ENCODE results near the gene RNF213. TPM values are rescaled to one million over a fixed set of nuclear protein-coding genes. Genes with fewer than 3 reads are reported as not detected.

The RNF213 gene
- total RNA-seq, 1 donor from 2014 or later = 25.6 TPM

- no peak overlapping the region for H3K27ac ChIP-seq (replicated peaks)
- no peaks in the 10 kb centered on the region for H3K9me3 ChIP-seq (replicated peaks)
- TF ChIP-seq CTCF (IDR thresholded peaks at IDR 0.05; ENCODE audit: borderline replicate concordance) = no peak
- H3K4me1 ChIP-seq = no peaks in the 10 kb centered on the region
- DNase-seq = no peak
- peaks cover 97% of the 10 kb centered on the region for H3K36me3 ChIP-seq
- intact Hi-C loops (cut with micrococcal nuclease) = no loop called here
- H3K4me3 ChIP-seq = no peak overlapping the region
- no peaks in the 10 kb centered on the region for H3K27me3 ChIP-seq (ENCODE audit: low read depth)
Measured at GRCh38 chr17:80339118-80339517, 78.5 kb downstream of the RNF213 start.

- H3K27me3 ChIP-seq (ENCODE audit: low read depth) = no peaks in the 10 kb centered on the region
- H3K4me1 ChIP-seq = no peaks in the 10 kb centered on the region
- intact Hi-C loops (cut with micrococcal nuclease) = no loop called here
- TF ChIP-seq CTCF (IDR thresholded peaks at IDR 0.05; ENCODE audit: borderline replicate concordance) = no peak
- H3K36me3 ChIP-seq = peaks cover 98% of the 10 kb centered on the region
- H3K4me3 ChIP-seq = no peak overlapping the region
- no peak for DNase-seq
- H3K9me3 ChIP-seq (replicated peaks) = no peaks in the 10 kb centered on the region
- no peak overlapping the region for H3K27ac ChIP-seq (replicated peaks)
Measured at GRCh38 chr17:80339731-80340456, 79.2 kb downstream of the RNF213 start.

- intact Hi-C loops (cut with micrococcal nuclease) = no loop called here
- H3K4me1 ChIP-seq = no peaks in the 10 kb centered on the region
- H3K27me3 ChIP-seq (ENCODE audit: low read depth) = no peaks in the 10 kb centered on the region
- no peak overlapping the region for H3K4me3 ChIP-seq
- no peak for DNase-seq
- no peaks in the 10 kb centered on the region for H3K9me3 ChIP-seq (replicated peaks)
- peaks cover 98% of the 10 kb centered on the region for H3K36me3 ChIP-seq
- H3K27ac ChIP-seq (replicated peaks) = no peak overlapping the region
- no peak for TF ChIP-seq CTCF (IDR thresholded peaks at IDR 0.05; ENCODE audit: borderline replicate concordance)
Measured at GRCh38 chr17:80345321-80345720, 84.7 kb downstream of the RNF213 start.

GRCh38 chr17:80345841-80346497 lies 85.3 kb downstream of the RNF213 start:
- Histone ChIP-seq H3K4me1 (no peaks in the 10 kb centered on the region), H3K9me3 (replicated peaks) (no peaks in the 10 kb centered on the region), H3K27ac (replicated peaks) (no peak overlapping the region), H3K36me3 (peaks cover 98% of the 10 kb centered on the region), H3K4me3 (no peak overlapping the region), H3K27me3 (ENCODE audit: low read depth) (no peaks in the 10 kb centered on the region)
- no peak for TF ChIP-seq CTCF (IDR thresholded peaks at IDR 0.05; ENCODE audit: borderline replicate concordance)
- intact Hi-C loops (cut with micrococcal nuclease) = no loop called here
- DNase-seq = no peak

GRCh38 chr17:80346498-80347275 lies 86.0 kb downstream of the RNF213 start:
- H3K27me3 ChIP-seq (ENCODE audit: low read depth) = no peaks in the 10 kb centered on the region
- no peak overlapping the region for H3K27ac ChIP-seq (replicated peaks)
- H3K4me3 ChIP-seq = no peak overlapping the region
- intact Hi-C loops (cut with micrococcal nuclease) = no loop called here
- H3K4me1 ChIP-seq = no peaks in the 10 kb centered on the region
- no peaks in the 10 kb centered on the region for H3K9me3 ChIP-seq (replicated peaks)
- DNase-seq = no peak
- no peak for TF ChIP-seq CTCF (IDR thresholded peaks at IDR 0.05; ENCODE audit: borderline replicate concordance)
- peaks cover 98% of the 10 kb centered on the region for H3K36me3 ChIP-seq

All from left ventricle myocardium inferior (tissue), 1 donor.